ENCODE results near the gene RASEF. TPM values are rescaled to one million over a fixed set of nuclear protein-coding genes. Genes with fewer than 3 reads are reported as not detected.

RASEF gene
- total and polyA plus RNA-seq, 2 of the 4 experiments (the other 2 are of a cell fraction) = under 0.01 to 0.05 TPM

DNA sequence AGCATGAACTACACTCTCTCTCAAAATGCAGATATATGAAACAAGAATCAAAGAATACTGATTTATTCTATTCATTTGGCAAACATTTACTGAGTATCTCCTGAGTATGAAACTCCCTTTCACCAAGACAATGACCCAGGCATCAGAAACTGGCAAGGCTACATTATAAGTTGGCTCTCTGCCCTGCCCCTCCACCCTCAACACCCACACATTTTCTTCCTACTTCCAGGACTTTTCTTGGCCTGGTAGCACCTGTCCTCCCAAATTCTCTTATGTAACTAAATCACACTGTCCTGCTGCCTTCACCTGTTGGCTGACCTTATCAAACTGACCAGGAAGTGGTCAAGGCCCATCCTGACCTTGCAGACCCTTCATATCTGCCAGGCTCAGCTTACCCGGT lies 3.5 kb downstream of the RASEF start:
- Histone ChIP-seq H2AK5ac (ENCODE audit: low read depth, low read length) (no peak overlapping the region), H3K23ac (ENCODE audit: low read depth, low read length) (no peak overlapping the region), H3K9me1 (ENCODE audit: insufficient read depth, low read length) (no peaks in the 10 kb centered on the region), H2BK20ac (ENCODE audit: low read depth, low read length) (no peak overlapping the region), H4K20me1 (ENCODE audit: insufficient read depth, low read length) (no peaks in the 10 kb centered on the region; the same call in 1 of the 2 replicates), H3K4ac (ENCODE audit: low read depth, low read length) (no peak overlapping the region), H2AFZ (replicated peaks; ENCODE audit: low read length, poor library complexity) (no peak overlapping the region), H4K91ac (ENCODE audit: insufficient read depth, low read depth, low read length) (no peak overlapping the region), H3K4me2 (ENCODE audit: low read depth, low read length) (no peak overlapping the region), H2AK9ac (replicated peaks; ENCODE audit: low read depth, low read length, poor library complexity) (no peak overlapping the region), H2BK15ac (ENCODE audit: low read depth, low read length) (no peak overlapping the region), H3K18ac (ENCODE audit: low read depth, low read length) (no peak overlapping the region), H3K27ac (ENCODE audit: insufficient read depth, low read length) (no peak overlapping the region), H3K4me3 (ENCODE audit: insufficient read depth, low read depth, low read length) (no peak overlapping the region), H2BK5ac (ENCODE audit: low read depth, low read length, poor library complexity, severe bottlenecking) (no peak overlapping the region), H2BK120ac (ENCODE audit: low read depth, low read length) (no peak overlapping the region), H3K9ac (ENCODE audit: low read depth, low read length) (no peak overlapping the region), H3K79me1 (ENCODE audit: low read depth in 1 of 2, low read length in 2 of 2) (no peaks in the 10 kb centered on the region), H3K56ac (ENCODE audit: extremely low read depth, insufficient read depth, low read length) (no peak overlapping the region), H3K14ac (replicated peaks; ENCODE audit: low read depth, low read length) (no peak overlapping the region), H3K4me1 (ENCODE audit: control insufficient read depth, insufficient read depth, low read length) (no peaks in the 10 kb centered on the region), H3K9me3 (ENCODE audit: control insufficient read depth, insufficient read depth, low read length) (no peaks in the 10 kb centered on the region), H4K8ac (ENCODE audit: low read depth in 2 of 2, low read length in 2 of 2) (no peak overlapping the region), H4K5ac (ENCODE audit: low read depth, low read length) (no peak overlapping the region), H3K36me3 (ENCODE audit: control insufficient read depth, insufficient read depth, low read length) (no peaks in the 10 kb centered on the region), H3K27me3 (ENCODE audit: control insufficient read depth, insufficient read depth, low read length) (peaks cover 31% of the 10 kb centered on the region)
- ChIA-PET POLR2A (ENCODE audit: unreplicated experiment) (no interaction called here), CTCF (interaction anchor here (0.5 kb wide), 1 partner anchor 485 kb away, joined by 3 read pairs; no protein-coding TSS in a partner anchor)
- intact Hi-C loops (cut with micrococcal nuclease) = no loop called here
- dilution Hi-C loops (cut with HindIII; ENCODE audit: low sequenced_read_pairs, unreplicated experiment) = no loop called here
- no TSS peak for BruUV-seq (replicated peaks)
- WGBS, 2 experiments (ENCODE audit: extremely low coverage in 2 of 2, insufficient read length in 1 of 2) = no CpG with 5 or more reads among the region's 1 CpG
- TF ChIP-seq MAZ (IDR thresholded peaks at IDR 0.05; ENCODE audit: borderline replicate concordance, low read depth, low read length) = no peak
- TF ChIP-seq FOS (IDR thresholded peaks at IDR 0.05; ENCODE audit: low read depth, low read length) = no peak
- no peak for TF ChIP-seq BHLHE40 (IDR thresholded peaks at IDR 0.05; ENCODE audit: low read depth, low read length)
- TF ChIP-seq NFE2L2 (IDR thresholded peaks at IDR 0.05; ENCODE audit: low read depth, low read length) = no peak
- no peak for TF ChIP-seq MAFK (IDR thresholded peaks at IDR 0.05; ENCODE audit: low read depth, low read length)
- TF ChIP-seq, protein P1, sequence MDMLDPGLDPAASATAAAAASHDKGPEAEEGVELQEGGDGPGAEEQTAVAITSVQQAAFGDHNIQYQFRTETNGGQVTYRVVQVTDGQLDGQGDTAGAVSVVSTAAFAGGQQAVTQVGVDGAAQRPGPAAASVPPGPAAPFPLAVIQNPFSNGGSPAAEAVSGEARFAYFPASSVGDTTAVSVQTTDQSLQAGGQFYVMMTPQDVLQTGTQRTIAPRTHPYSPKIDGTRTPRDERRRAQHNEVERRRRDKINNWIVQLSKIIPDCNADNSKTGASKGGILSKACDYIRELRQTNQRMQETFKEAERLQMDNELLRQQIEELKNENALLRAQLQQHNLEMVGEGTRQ (IDR thresholded peaks at IDR 0.05; ENCODE audit: low read depth, low read length) = no peak
- TF ChIP-seq RAD21 (IDR thresholded peaks at IDR 0.05; ENCODE audit: low read length) = no peak
- no peak for TF ChIP-seq CEBPB (IDR thresholded peaks at IDR 0.05; ENCODE audit: low read depth, low read length)
- TF ChIP-seq RCOR1 (IDR thresholded peaks at IDR 0.05; ENCODE audit: insufficient replicate concordance, low read length) = no peak
- TF ChIP-seq, protein P2, sequence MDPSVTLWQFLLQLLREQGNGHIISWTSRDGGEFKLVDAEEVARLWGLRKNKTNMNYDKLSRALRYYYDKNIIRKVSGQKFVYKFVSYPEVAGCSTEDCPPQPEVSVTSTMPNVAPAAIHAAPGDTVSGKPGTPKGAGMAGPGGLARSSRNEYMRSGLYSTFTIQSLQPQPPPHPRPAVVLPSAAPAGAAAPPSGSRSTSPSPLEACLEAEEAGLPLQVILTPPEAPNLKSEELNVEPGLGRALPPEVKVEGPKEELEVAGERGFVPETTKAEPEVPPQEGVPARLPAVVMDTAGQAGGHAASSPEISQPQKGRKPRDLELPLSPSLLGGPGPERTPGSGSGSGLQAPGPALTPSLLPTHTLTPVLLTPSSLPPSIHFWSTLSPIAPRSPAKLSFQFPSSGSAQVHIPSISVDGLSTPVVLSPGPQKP (IDR thresholded peaks at IDR 0.05; ENCODE audit: borderline replicate concordance, low read depth, low read length) = no peak
- in situ Hi-C loops (cut with MboI; ENCODE audit: low sequenced_read_pairs) = no loop called here
- DNase-seq = no peak
- ATAC-seq (ENCODE audit: low read depth) = no peak
